NCI-H526 (cell line): ENCODE results near the gene TMEM185A.
"Not testable (repeated sequence)": the region's sequence is repeated elsewhere in the genome, so short reads cannot be mapped to it uniquely, and the experiment has no call there.

Experiments
- DNase-seq, 2 experiments: peaks; one replicate each; lab custom pipeline; 2025; lab: John Stamatoyannopoulos, UW

TMEM185A gene

DNA sequence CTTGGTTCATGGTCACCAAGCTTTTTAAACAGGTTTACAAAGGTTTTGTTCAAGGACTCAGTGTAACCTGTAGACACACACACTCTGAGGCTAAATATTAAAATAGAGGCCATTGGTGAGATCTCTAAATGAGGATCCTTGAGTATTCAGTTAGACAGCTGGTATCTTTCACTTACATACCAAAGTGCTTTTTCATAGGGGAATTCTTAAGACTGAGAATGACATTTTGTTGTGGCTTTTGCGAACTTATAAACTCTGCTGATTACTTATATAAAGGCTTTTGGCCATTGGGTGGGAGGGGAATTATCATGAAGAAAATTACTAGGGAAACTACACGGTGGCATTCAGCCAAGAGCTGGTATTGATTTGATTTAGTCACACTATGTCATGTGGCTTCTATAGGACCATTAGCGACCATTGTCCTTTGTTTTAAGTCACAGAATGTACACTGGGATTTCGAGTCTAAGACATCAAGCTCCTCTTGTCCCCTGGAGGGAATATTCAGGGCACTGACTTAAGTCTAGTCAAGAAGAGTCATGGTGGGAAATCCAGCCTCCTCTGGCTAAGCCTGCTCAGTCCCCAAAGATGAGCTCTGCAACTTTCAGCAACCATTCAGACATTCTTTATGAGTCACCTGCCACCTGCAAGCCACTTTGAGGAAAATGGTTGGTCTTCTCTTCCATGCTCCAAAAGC lies 80.2 kb downstream of the TMEM185A start:
- not testable (repeated sequence) for DNase-seq

DNA sequence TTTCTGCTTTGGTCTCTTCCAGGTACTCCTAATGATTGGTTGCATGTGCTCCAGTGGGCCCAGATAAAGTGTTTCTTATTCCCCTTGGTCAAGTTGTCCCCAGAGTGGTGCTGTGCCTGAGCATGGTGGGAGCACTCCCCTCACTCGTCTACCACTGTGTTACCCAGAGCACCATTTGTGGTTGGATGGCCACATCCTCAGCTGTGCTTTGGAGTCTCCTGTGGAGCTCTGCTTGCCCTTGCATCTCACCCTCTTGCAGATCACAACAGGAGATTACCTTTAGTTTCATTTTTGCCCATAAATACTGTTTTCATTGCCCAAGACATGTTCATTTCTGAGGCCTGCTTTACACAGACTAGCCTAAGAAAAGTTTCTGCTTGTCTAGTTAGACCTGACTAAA lies 81.1 kb downstream of the TMEM185A start:
- not testable (repeated sequence) for DNase-seq

DNA sequence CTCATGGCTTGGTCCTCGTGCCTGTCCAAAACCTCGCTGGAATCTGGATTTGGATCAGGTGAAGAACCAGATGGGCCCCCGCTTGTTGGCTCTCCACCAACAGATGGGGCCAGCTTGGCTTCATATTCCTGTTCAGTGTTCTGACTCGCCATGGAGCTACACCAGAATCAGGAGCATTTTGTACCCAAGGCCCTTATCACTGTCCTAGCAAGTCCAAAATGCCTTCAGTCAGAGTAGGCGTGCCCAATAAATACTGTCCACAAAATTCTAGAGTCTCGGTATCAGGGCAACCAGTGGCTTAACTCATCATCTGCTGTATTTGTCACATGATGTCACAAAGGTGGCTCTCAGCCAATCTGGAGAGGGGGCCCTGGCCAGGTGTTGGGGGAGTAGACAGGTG lies 81.9 kb downstream of the TMEM185A start, which contains the start of gene HSFX3:
TSS of gene HSFX3 (minus strand) at position 224 of the 400 bp plus-strand sequence. CDS start at position 152, 72 bp downstream.
- not testable (repeated sequence) for DNase-seq

DNA sequence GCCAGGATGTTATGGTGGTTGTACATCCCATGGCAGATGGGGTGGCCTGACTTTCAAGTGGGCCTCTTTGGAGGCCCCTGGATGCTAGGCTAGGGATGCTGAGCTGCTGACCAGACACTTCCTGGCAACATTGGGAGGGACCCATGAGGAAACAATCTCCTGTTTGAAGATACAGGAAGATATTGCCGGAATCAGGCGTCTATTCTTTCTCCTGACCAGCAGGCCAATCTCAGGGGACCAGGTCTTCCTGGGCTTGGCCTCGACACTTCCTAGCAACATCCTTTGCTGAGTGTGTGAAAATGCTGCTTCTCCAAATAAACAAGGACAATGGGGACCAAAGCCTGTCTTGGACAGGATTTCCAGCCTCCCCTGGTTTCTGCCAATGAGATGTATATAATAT lies 83.8 kb downstream of the TMEM185A start:
- DNase-seq, result not testable (repeated sequence)

DNA sequence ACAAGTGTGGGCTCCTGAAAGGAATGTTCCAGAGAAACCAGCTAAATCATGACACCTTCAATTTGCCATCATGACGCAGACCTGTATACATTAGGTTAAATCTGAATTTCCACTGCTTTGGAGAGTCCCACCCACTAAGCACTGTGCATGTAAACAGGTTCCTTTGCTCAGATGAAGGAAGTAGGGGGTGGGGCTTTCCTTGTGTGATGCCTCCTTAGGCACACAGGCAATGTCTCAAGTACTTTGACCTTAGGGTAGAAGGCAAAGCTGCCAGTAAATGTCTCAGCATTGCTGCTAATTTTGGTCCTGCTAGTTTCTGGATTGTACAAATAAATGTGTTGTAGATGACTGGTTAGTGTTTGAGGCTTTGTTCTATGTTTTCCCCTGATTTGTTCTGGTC lies 84.6 kb downstream of the TMEM185A start:
- DNase-seq, result not testable (repeated sequence)
